ENCODE measurements around the gene TSPO. TPM values are rescaled to one million over a fixed set of nuclear protein-coding genes. Genes with fewer than 3 reads are reported as not detected.

The TSPO gene
- total and polyA plus RNA-seq, 7 donors = 35.8 to 148 (median 69.9) TPM

DNA sequence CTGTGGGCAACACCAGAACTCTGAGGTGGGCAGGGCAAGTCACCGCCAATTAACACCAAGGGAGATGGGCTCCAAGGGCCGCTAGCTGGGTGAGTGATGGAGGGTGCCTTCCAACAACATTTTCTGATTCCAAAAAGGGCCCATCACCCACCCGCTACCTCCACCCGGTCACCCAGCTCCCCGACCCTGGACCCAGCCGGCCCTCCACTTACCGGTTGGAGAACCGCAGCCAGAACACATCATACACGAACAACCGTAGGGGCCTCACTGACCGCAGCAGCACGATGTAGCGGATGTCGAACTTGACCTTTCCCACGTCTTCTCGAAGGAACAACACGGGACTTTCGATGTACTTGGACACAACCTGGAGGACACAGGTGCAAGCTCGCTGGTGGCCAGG is 20.8 kb downstream of the TSPO start:
- Histone ChIP-seq H3K36me3 (ENCODE audit: insufficient read depth in 1 of 2, low read depth in 1 of 2) (peaks cover 0 to 93% of the 10 kb centered on the region in 2 donors), H3K27me3 (ENCODE audit: insufficient read depth in 3 of 3, low read length in 2 of 3) (no peaks in the 10 kb centered on the region), H3K9me3 (no peaks in the 10 kb centered on the region), H3K4me3 (no peak overlapping the region), H3K27ac (no peak overlapping the region), H3K4me1 (no peaks in the 10 kb centered on the region)
- TF ChIP-seq, protein P1, sequence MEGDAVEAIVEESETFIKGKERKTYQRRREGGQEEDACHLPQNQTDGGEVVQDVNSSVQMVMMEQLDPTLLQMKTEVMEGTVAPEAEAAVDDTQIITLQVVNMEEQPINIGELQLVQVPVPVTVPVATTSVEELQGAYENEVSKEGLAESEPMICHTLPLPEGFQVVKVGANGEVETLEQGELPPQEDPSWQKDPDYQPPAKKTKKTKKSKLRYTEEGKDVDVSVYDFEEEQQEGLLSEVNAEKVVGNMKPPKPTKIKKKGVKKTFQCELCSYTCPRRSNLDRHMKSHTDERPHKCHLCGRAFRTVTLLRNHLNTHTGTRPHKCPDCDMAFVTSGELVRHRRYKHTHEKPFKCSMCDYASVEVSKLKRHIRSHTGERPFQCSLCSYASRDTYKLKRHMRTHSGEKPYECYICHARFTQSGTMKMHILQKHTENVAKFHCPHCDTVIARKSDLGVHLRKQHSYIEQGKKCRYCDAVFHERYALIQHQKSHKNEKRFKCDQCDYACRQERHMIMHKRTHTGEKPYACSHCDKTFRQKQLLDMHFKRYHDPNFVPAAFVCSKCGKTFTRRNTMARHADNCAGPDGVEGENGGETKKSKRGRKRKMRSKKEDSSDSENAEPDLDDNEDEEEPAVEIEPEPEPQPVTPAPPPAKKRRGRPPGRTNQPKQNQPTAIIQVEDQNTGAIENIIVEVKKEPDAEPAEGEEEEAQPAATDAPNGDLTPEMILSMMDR (IDR thresholded peaks at IDR 0.05) = no peak
- no peak for ATAC-seq
- intact Hi-C loops (cut with DNase I) = no loop called here
- no peak for DNase-seq
- WGBS, 3 donors = 93 to 94% (median 93%) methylated on average over 19 of the region's 19 CpGs

DNA sequence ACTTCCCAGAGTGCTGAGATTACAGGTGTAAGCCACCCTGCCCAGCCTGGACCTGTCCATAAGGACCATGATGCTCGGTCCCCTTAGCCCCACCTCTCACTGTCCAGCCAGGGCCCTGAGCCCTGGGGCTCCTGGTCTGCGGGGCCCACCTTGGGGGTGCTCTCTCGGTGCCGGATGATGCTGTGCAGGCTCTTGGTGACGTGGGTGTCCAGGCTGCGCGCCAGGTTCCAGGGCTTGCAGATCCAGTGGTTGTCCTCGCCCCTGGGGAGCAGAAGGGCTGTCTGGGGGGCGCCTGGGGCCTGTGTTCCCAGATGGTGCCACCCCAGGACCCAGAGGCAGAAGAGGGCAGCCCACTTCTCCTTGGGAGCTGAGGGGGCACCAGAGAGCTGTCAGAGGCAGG is 22.2 kb downstream of the TSPO start:
- Histone ChIP-seq H3K36me3 (ENCODE audit: insufficient read depth in 1 of 2, low read depth in 1 of 2) (peaks cover 0 to 89% of the 10 kb centered on the region in 2 donors), H3K4me1 (no peaks in the 10 kb centered on the region), H3K9me3 (no peaks in the 10 kb centered on the region), H3K4me3 (no peak overlapping the region), H3K27ac (no peak overlapping the region), H3K27me3 (ENCODE audit: insufficient read depth in 3 of 3, low read length in 2 of 3) (no peaks in the 10 kb centered on the region)
- 96 to 99% (median 97%) methylated on average over 9 of the region's 9 CpGs for WGBS, 3 donors
- TF ChIP-seq, protein P1 (IDR thresholded peaks at IDR 0.05) = no peak
- no peak for DNase-seq
- ATAC-seq = no peak
- intact Hi-C loops (cut with DNase I) = no loop called here

DNA sequence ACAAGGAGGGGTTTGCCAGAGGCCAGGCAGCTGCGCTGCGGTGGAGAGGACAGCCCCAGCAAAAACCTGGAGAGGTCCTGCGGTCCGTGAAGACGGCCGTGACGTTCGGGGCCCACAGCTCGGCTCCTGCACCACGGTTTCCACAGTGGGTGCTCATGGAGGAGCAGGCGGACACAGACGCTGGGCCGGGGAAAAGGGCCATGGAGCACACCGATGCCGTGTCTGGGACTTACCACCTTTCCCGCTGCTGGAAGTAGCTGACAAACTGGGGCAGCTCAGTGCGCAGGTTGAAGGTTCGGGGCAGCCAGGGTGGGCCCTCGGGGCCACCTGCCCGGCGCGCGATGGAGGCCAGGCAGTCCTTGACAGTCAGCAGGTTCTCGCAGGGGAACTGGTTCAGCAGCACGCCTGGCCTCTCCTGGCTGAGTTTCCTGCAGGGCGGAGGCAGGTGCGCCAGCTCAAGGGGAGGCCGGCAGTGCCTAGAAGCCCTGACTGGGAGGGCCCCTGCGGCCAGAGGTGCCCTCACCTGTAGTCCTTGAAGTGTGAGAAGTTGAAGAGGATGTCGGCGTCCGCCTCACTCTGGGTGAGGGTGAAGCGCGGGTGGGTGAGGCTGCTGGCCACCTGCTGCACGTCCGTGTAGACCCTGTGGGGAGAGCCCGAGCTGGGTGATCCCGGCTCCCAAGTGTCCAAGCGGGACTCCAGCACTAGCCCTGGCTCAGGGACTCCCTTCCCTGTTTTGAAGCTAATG is 22.8 kb downstream of the TSPO start:
- Histone ChIP-seq H3K36me3 (ENCODE audit: insufficient read depth in 1 of 2, low read depth in 1 of 2) (peaks cover 0 to 93% of the 10 kb centered on the region in 2 donors), H3K9me3 (no peaks in the 10 kb centered on the region), H3K27me3 (ENCODE audit: insufficient read depth in 3 of 3, low read length in 2 of 3) (no peaks in the 10 kb centered on the region), H3K4me3 (no peak overlapping the region), H3K27ac (no peak overlapping the region), H3K4me1 (no peaks in the 10 kb centered on the region)
- TF ChIP-seq, protein P1 (IDR thresholded peaks at IDR 0.05) = no peak
- DNase-seq (no peak), ATAC-seq (no peak)
- intact Hi-C loops (cut with DNase I) = no loop called here
- WGBS, 3 donors = 95 to 98% (median 95%) methylated on average over 39 of the region's 39 CpGs

DNA sequence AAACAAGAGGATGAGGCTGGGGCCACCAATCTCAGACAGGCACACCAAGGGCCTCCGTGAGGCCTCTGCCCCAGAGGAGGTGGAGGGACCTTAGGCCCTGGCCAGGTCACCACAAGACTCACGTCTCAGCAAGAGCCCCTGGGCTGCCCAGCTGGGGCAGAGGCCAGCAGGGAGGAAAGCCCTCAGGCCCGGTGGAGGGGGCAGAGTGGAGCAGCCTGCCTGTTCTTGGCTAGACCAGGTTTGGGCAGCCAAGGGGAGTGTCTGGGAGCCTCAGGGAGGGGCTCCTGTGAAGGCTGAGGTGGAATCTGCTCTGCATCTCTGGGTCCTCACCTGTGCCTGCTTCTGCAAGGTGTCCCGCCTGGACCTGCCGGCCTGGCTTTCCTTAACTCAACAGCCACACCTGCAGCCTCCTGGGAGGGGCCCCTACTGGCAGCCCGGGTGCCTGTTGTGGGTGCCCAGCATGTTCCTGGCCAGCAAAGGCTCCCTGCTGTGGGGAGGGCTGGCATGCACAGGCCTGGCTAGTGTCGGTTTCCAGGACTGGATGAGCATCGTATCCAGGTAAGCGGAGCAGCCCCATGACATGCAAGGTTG is 23.7 kb downstream of the TSPO start:
- no peak overlapping the region for H3K4me3 ChIP-seq
- intact Hi-C loops (cut with DNase I) = no loop called here
- H3K4me1 ChIP-seq = no peaks in the 10 kb centered on the region
- DNase-seq (no peak), ATAC-seq (no peak)
- TF ChIP-seq, protein P1 (IDR thresholded peaks at IDR 0.05) = no peak
- H3K27me3 ChIP-seq (ENCODE audit: insufficient read depth in 3 of 3, low read length in 2 of 3) = no peaks in the 10 kb centered on the region
- no peaks in the 10 kb centered on the region for H3K9me3 ChIP-seq
- no peak overlapping the region for H3K27ac ChIP-seq
- peaks cover 3 to 96% of the 10 kb centered on the region in 2 donors for H3K36me3 ChIP-seq (ENCODE audit: insufficient read depth in 1 of 2, low read depth in 1 of 2)
- WGBS, 3 donors = 89 to 92% (median 91%) methylated on average over 9 of the region's 9 CpGs

Data from psoas muscle (tissue), 8 donors.